GM08714 (cell line): Measurements from ENCODE around the gene TCN2.

ENCODE experiments used
- H3K4me3 ChIP-seq: fragments of 200-500 bp; sonication (Bioruptor generic); 2 replicates; pipeline ENCODE4 v1.5.1; 2014; ENCODE audit warnings: mild to moderate bottlenecking, low read length, inconsistent platforms
- ZNF274 ChIP-seq: IDR thresholded peaks from 2 replicates; pipeline ENCODE4 v1.6.1; 2012; ENCODE audit warnings: mild to moderate bottlenecking, low read depth, low read length

The TCN2 gene

DNA sequence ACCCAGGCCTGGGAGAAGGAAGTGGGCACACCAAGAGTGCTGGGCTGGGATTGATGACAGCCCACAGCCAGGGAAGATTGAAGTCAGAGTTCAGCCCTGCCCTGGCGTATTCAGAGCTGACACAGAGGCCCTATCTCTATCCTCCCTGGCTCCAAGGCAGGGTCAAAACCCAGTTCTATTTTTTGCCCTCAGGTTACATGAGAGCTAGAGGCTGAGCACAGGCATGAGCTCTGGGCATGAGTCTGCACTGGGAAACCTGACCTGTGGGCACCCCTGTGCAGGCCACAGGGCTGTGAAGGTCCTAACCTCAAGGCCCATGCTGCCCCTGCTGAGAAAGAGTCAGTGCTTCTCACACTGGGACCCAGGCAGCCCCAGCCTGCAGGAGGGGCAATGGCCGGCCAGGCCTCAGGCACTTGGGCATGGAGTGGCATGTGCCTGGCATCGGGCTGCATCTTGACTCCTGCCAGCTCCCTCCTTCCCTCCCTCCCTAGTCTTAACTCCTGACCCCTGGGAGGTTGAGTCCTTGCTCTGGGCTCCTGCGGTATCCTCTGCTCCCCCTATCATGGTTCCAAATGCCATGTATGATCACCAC, 34.0 kb downstream of the TCN2 start:
- H3K4me3 ChIP-seq, result no peak overlapping the region
- TF ChIP-seq ZNF274, result no peak

DNA sequence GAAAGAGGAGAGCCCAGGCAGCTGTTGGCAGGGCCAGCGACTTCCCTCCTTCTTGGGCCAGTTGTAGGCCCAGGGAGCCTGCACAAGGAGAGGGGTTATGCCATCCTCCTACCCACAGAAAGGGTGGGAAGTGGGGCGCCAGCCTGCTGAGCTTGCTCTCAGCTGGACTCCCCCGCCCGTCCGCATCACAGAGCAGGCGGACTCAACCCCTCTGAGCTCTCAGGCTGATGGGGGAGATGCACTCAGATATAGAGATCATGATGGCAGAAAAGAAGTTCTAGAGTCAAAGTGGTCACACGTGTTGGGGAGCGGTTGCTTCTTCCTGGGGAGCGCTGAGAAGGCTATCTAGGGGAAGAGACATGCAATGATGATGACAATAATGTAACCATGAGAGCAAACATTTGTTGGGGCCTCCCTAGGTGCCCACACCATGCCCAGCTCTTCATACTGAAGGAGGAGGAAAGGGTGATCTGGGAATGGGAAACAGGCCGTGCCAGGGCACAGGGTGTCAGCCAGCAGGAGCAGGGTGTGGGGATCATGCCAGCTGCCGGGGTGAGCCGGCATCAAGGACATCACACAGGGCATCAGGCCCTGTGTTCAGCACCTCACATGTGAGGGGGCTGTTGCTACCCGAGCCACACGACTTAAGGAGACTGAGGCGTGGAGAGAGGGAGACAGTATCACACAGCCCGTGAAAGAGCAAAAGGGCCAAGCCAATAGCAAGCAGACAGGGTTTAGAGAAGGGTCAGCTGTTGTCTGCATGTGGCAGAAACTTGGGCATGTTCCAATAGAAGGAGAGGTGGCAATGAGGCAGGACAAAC, 36.3 kb downstream of the TCN2 start:
- no peak for TF ChIP-seq ZNF274
- no peak overlapping the region for H3K4me3 ChIP-seq

DNA sequence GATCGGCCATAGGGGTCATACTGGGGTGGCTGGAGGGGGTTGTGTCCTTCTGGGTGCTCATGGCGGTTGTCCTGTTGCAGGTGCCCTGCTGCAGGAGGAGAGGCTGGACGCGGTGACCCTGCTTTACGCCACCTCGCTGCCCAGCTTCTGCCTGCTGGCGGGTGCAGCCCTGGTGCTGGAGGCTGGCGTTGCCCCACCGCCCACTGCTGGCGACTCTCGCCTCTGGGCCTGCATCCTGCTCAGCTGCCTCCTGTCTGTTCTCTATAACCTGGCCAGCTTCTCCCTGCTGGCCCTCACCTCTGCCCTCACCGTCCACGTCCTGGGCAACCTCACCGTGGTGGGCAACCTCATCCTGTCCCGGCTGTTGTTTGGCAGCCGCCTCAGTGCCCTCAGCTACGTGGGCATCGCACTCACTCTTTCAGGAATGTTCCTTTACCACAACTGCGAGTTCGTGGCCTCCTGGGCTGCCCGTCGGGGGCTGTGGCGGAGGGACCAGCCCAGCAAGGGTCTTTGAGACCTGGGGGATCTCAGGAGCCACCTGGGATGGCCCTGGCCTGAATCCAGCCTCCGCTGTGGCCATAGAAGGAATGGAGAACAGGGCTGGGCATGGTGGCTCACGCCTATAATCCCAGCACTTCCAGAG, 39.7 kb downstream of the TCN2 start:
- TF ChIP-seq ZNF274, result no peak

DNA sequence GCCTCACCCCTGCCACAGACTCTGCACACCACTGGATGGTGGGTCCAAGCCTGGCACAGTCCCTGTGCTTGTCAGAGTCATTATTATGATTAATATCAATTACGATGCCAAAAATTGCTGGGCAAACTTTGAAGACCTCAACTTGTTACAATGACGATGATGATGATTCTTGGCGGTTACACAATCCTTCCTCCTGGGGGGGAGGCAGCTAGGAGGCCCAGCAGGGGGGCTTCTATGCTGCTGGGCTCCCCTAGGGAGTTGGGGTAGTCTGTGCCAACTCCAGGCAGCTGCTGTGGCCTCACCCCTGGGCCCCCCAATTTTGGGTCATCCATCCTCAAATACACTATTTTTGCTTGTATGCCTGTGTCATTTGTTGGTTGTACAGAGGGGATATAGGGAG, 40.6 kb downstream of the TCN2 start:
- no peak for TF ChIP-seq ZNF274
- no peak overlapping the region for H3K4me3 ChIP-seq

More for the DNA sequence above, 39.7 kb downstream of the TCN2 start:
- no peak overlapping the region for H3K4me3 ChIP-seq

DNA sequence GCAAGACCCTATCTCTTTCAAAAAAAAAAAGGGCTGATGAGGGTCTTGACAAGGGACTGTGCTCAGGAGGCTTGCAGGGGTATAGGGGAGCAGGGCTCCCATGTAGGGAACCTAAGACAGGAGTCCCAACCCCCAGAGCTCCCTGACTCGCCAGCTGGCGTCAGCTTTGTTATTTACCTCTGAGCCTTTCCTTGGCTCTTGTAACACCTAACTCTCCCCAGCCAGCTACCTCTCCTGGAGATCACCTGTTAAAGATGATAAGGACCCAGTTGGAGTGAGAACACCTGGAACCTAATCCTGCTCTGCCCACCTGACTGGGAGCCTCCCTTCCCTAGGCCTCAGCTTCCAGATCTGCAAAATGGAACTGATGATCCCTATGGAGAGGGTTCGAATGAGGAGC, 41.9 kb downstream of the TCN2 start:
- TF ChIP-seq ZNF274, result no peak
- H3K4me3 ChIP-seq, result no peak overlapping the region

DNA sequence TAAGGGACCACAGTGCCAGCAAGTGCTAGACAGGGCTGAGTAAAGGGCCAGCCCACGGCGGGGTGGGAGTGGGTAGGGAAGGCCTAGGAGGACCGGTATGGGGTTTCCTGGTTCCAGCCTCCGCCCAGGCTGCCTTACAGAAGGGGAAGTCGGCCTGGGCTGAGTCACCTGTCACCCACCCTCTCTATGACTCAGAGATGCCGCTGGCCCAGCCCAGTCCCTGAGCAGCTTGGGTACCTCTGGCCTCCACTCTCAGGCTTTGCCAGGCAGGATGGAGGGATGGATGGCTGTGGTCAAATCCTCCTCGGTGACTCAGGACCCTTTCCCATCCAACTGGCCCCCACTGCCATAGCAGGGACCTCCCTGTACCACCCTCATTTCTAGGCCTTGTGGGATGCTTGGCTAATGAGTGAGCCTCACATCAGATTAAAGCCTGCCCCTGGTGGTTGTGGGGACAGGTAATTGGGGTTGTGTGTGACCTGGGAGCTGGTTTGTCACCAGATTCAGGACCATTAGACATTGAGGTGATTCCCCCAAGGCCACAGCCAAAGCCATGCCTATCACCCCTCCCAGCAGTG, 42.5 kb downstream of the TCN2 start:
- H3K4me3 ChIP-seq, result no peak overlapping the region
- no peak for TF ChIP-seq ZNF274

DNA sequence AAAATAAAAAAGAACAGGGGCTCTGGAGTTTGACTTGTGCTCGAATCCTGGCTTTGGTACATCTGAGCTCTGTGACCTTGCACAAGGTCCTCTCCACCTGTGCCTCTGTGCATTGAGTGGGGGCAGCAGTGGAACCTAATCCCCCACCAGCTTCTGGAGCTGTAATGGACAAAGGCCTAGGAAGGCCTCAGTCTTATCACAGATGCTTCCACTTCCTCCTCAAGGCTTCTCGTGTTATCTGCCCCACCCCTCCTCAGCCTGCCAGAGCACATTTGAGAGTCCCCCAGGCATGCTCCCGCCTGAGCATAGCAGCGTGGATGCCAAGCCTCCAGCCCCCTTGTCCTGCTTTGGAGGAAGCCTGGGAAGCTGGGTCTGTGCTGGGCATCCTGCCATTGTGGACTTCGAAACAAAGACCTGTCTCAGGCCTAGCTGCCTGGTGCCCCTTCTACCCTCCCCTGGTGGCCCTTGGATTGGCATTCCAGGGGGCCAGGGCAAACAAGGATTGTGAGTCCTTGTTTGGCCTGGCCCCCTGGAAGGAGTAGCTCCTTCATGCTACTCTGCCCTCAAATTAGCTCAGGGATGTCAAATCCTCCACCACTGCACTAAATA, 43.6 kb downstream of the TCN2 start:
- no peak for TF ChIP-seq ZNF274
- no peak overlapping the region for H3K4me3 ChIP-seq

DNA sequence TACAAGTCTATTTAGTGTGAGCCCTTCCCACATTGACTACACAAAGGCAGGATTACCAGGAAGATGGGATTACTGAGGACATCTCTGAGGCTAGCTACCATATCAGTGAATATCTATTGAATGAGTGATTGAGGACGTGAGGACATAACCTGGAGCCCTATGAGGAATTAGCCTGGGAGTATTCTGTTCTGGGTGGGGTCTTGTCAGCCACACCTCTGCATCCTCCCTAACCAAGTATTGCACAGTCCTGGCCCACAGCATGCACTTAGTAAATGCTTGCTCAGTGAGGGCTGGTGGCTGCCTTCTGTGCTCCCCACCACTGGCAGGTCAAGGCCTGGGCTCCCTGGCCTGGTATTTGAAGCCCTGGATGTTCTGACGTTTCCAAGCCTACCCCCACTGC, 45.9 kb downstream of the TCN2 start:
- H3K4me3 ChIP-seq, result no peak overlapping the region
- TF ChIP-seq ZNF274, result no peak

DNA sequence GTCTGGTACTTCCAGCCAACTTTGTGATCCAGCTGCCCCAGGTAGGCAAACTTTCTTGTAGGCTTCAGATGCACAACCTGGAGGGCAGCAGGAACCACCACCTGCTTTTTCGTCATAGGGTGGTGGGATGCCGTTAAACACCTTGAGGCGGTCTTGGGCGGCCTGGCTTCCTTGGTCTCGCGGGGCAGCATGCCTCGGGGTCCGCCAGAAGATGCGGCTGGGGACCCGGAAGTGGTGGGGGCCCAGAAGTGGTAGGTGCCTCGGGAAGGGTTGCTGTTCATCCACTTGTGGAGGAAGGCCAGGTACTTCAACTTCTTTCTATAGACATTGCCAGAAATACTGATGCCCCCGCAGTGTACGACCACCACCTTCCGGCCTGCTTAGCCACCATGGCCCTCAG, 47.4 kb downstream of the TCN2 start:
- H3K4me3 ChIP-seq, result no peak overlapping the region
- TF ChIP-seq ZNF274, result no peak

DNA sequence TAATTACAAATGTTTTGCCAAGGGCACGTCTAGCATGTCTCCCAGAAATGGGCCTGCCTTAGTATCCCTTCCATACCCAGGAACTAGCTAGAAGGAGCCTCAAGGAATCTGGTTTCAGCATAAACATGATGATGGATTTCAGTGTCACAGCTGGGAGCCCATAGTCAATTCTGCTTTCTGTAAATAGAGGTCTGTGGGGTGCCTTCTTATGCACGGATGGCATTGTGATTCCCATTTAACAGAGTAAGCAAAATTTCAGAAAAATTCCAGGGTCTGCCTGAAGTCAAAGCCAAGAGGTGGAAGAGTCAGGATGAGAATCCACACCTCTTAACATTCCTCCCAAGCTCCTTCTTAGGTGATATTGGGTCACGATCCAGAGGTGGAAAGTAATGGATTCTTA, 48.6 kb downstream of the TCN2 start:
- no peak for TF ChIP-seq ZNF274
- no peak overlapping the region for H3K4me3 ChIP-seq

DNA sequence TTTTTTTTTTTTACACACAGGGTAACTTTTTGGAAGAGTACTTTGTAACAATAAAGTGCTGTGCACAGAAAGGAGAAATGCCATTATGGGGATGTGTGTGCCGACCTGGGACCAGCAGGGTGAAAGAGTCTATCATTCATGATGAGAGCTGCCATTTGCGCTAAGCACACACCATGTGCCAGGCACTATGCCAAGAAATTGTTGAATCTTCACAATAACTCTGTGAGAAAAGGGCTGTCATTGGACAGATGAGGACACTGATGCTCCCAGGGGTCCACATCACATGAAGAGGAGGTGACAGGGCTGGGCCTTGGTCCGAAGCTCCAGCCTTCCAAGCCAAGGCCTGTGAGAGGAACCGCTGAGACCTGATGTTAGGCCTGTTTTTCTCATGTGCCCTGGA, 55.1 kb downstream of the TCN2 start:
- no peak overlapping the region for H3K4me3 ChIP-seq
- TF ChIP-seq ZNF274, result no peak

DNA sequence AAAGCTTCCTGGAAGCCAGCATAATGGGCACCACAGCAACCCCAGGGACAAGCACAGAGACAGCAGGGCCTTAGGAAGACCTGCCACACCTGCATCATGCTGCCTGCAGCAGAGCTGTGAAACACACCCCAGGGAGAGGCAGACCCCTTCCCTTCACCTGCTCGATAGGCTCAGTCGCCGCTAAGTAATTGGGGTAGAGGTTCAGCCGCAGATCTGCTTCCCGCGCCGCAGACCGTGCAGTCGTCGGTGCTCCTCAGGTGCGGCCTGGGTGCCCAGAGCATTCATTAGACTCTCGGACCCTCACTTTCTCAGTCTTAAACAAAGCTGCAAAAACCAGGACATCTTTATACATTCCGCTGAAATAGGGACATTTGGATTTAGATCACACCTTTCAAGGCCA, 57.8 kb downstream of the TCN2 start:
- H3K4me3 ChIP-seq, result no peak overlapping the region
- TF ChIP-seq ZNF274, result no peak

DNA sequence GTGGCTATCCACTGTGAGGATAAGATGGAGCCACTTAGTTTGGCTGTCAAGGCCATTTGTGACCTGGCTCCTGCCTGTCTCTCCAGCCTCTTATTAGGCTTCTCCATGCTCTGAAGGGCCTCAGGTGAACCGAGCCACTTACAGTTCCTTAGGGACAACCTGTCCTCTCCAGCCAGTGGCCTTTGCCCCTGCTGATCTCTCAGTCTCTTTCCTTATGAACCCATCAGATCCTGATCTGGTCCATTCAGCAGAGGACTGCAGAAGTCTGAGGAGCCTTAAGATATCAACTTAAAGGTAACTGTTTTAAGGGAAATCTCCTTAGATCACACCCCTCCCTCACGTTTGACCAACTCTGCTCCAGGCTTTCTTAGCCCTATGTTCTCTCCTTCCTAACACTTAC, 58.3 kb downstream of the TCN2 start:
- H3K4me3 ChIP-seq, result no peak overlapping the region
- no peak for TF ChIP-seq ZNF274

DNA sequence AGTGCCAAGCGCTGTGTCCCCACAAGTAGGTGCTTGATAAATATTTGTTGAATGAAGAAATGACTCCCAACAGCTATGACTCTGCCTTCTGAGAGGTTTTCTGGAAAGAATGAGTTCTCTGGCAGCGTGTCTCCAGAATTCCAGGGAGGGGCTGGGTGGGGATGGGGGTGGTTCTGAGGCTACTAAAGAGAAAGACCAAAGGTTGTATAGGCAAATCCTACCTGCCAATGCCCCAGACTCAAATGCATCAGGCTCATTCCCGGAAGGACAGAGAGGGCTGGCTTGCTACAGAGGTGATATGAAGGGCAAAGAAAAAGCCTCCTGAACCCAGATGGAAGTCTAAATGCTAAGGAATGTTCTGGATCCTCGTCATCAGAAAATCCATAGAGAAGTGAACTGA, 58.8 kb downstream of the TCN2 start:
- TF ChIP-seq ZNF274, result no peak

DNA sequence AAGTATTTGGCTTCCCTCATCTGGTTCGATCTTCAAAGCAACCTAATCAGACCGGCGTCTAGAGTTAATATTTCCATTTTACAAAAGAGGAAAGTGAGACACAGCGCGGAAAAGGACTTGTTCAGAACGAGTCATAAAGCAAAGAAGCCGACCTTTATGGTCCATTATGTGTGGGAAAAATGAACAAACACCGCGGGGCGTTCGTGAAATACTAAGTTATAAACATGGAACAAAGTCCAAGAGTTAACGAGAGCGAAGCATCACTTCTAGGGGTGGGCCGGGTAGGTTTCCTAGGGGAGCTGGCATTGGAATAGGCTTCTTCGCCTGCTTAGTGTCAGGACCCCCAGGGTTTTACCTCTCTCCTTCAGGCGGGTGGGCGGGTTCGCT, 60.1 kb downstream of the TCN2 start:
- H3K4me3 ChIP-seq, result peak overlapping the region; percentile 52
- TF ChIP-seq ZNF274, result no peak

More for the DNA sequence above, 58.8 kb downstream of the TCN2 start:
- no peak overlapping the region for H3K4me3 ChIP-seq
